Measurements from ENCODE around the gene CAPZB.

Gene CAPZB

DNA sequence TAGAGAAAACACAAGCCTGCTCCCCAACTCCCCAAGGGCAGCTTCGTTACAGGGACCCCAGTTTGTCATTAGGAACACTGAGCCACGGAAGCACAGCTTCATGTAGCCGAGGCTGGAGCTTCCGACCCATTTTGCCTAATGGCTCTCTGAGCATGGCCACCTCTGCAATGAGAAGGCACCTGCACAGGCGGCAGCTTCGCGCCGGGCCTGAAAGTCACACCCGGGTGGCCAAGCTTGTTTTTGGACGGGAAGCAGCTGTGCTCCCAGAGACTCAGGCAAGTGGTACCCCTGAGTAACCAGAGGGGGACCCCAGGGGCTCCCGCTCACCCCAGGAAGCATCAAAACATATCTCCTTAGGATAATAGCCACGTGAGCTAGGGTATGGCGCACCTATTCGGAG, 92.3 kb downstream of the CAPZB start:
- ATAC-seq = no peak
- TF ChIP-seq ISL1 (CRISPR knock-in tag; IDR thresholded peaks at IDR 0.05) (no peak), RARB (CRISPR knock-in tag; IDR thresholded peaks at IDR 0.05) (no peak), ZNF565 (CRISPR knock-in tag; conservative IDR thresholded peaks at IDR 0.05; ENCODE audit: low read depth) (no peak), ZFP30 (CRISPR knock-in tag; IDR thresholded peaks at IDR 0.05) (no peak), CSDC2 (CRISPR knock-in tag; IDR thresholded peaks at IDR 0.05) (no peak), PPARA (CRISPR knock-in tag; IDR thresholded peaks at IDR 0.05; ENCODE audit: borderline replicate concordance) (no peak), ZNF8 (CRISPR knock-in tag; IDR thresholded peaks at IDR 0.05) (no peak), GLIS3 (CRISPR knock-in tag; IDR thresholded peaks at IDR 0.05) (no peak)
- TF ChIP-seq, protein P1, sequence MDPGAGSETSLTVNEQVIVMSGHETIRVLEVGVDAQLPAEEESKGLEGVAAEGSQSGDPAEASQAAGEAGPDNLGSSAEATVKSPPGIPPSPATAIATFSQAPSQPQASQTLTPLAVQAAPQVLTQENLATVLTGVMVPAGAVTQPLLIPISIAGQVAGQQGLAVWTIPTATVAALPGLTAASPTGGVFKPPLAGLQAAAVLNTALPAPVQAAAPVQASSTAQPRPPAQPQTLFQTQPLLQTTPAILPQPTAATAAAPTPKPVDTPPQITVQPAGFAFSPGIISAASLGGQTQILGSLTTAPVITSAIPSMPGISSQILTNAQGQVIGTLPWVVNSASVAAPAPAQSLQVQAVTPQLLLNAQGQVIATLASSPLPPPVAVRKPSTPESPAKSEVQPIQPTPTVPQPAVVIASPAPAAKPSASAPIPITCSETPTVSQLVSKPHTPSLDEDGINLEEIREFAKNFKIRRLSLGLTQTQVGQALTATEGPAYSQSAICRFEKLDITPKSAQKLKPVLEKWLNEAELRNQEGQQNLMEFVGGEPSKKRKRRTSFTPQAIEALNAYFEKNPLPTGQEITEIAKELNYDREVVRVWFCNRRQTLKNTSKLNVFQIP (CRISPR knock-in tag; IDR thresholded peaks at IDR 0.05; ENCODE audit: borderline replicate concordance, low read depth) = no peak
- TF ChIP-seq, protein P2, sequence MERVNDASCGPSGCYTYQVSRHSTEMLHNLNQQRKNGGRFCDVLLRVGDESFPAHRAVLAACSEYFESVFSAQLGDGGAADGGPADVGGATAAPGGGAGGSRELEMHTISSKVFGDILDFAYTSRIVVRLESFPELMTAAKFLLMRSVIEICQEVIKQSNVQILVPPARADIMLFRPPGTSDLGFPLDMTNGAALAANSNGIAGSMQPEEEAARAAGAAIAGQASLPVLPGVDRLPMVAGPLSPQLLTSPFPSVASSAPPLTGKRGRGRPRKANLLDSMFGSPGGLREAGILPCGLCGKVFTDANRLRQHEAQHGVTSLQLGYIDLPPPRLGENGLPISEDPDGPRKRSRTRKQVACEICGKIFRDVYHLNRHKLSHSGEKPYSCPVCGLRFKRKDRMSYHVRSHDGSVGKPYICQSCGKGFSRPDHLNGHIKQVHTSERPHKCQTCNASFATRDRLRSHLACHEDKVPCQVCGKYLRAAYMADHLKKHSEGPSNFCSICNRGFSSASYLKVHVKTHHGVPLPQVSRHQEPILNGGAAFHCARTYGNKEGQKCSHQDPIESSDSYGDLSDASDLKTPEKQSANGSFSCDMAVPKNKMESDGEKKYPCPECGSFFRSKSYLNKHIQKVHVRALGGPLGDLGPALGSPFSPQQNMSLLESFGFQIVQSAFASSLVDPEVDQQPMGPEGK (CRISPR knock-in tag; IDR thresholded peaks at IDR 0.05; ENCODE audit: borderline replicate concordance) = no peak

DNA sequence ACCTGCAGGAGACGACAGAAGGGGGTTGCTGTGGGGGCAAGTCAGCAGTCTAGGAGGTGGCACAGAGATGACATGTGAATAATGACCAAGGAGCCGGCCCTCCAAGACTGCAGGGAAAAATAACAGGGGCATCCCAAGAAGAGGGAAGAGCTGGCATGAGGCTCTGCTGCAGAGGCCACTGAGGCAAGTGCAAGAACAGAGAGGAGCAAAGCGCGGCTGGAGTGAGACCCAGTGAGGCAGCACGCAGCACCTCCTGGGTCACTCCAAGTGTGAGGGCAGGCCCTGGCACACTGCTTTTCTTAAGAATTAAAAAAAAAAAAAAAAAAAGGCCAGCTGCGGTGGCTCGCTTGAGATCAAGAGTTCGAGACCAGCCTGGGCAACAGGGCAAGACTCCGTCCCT, 93.1 kb downstream of the CAPZB start:
- no peak for TF ChIP-seq ZC3H10 (CRISPR knock-in tag; IDR thresholded peaks at IDR 0.05)
- ATAC-seq = no peak

DNA sequence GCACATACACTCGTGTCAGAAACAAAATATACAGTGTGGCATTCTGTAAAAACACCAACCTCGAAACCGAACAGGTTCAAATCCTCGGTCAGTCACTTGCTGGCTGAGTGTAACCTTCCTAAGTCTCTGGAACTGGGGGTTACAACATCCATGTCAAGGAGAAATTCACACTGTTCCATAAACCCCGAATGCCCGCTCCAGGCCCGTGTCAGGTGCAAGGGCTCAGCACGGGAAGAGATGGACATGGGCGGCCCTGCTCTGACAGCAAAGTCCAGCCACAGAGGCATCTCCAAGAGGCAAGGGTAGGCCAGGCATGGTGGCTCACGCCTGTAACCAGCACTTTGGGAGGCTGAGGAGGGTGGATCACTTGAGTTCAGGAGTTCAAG, 93.8 kb downstream of the CAPZB start:
- peak; percentile 43 for ATAC-seq
- TF ChIP-seq GLIS3 (CRISPR knock-in tag; IDR thresholded peaks at IDR 0.05) (no peak), SNAI2 (CRISPR knock-in tag; IDR thresholded peaks at IDR 0.05) (no peak), ZC3H10 (CRISPR knock-in tag; IDR thresholded peaks at IDR 0.05) (no peak), TOX (CRISPR knock-in tag; IDR thresholded peaks at IDR 0.05; ENCODE audit: borderline replicate concordance) (no peak)
- TF ChIP-seq, protein P1 (CRISPR knock-in tag; IDR thresholded peaks at IDR 0.05; ENCODE audit: borderline replicate concordance, low read depth) = no peak
- TF ChIP-seq, protein P3, sequence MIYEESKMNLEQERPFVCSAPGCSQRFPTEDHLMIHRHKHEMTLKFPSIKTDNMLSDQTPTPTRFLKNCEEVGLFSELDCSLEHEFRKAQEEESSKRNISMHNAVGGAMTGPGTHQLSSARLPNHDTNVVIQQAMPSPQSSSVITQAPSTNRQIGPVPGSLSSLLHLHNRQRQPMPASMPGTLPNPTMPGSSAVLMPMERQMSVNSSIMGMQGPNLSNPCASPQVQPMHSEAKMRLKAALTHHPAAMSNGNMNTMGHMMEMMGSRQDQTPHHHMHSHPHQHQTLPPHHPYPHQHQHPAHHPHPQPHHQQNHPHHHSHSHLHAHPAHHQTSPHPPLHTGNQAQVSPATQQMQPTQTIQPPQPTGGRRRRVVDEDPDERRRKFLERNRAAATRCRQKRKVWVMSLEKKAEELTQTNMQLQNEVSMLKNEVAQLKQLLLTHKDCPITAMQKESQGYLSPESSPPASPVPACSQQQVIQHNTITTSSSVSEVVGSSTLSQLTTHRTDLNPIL (CRISPR knock-in tag; IDR thresholded peaks at IDR 0.05; ENCODE audit: low read depth) = no peak
- TF ChIP-seq, protein P2 (CRISPR knock-in tag; IDR thresholded peaks at IDR 0.05; ENCODE audit: borderline replicate concordance) = no peak

DNA sequence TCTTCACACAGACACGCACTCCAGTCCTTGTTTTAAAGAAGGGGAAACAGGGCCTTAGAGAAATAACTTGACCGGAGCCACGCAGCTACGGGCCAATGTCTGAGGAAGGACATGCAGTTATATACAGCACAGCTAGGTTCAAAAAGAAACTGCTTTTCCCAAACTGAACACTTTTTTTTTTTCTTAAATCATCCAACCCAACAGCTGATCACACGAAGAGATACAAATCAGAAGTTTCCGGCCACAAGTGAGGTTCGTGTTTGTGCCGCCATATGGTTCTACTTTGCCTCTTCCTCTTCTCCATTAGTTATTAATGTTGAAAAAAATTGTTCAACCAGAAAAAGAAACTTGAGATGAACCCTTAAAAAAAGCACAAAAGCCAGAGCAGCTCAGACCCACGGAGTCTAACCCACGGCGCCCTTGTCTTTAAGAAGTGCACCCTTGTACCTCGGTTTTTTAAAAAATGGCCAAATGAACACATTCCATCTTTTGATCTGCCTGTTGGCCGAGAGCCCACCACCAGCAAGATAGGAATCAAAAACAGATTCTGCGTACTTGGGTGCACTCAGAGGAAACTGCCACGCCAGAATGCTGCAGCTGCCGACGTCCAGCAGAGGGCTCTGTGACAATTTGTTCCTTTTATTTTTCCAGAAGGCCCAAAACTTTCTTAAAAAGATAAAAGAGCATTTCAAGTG, 94.3 kb downstream of the CAPZB start:
- TF ChIP-seq TCF4 (CRISPR knock-in tag; IDR thresholded peaks at IDR 0.05; ENCODE audit: borderline replicate concordance) (peak; percentile 73; the same call in 1 of the 2 replicates), ZFP3 (CRISPR knock-in tag; IDR thresholded peaks at IDR 0.05) (no peak)
- peak; percentile 78 for ATAC-seq

DNA sequence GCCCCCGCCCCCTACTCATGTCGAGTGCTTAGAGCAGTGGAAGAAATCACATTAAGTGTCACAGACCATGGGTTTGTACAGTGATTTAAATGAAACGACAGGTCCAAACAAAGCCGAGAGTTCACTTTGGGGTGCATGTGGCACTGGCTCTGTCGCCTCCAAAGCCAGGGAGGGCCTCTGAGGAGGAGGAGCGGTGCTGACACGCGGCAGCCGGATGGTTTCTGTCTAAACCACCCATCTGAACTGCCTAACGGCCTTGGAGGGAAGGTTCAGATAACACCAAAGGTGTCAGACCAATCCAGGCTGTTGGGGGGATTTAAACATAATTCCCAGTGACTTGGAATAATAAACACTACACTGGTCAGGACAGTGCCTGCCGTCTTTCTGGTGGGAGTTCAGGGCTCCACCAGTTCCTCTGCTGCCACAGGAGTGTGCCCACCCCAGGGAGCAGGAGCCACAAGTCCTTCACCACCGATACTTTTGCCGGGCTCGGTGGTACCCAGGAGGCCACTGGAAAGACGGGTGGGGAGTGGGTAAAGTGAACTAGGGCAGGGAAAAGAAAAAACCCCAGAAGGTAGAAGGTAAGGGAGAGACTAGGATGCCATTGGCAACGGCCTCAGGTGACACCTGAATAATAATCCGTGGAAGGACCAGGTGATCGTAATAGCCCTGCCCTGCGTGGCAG, 95.0 kb downstream of the CAPZB start:
- ATAC-seq = no peak
- TF ChIP-seq, protein P4, sequence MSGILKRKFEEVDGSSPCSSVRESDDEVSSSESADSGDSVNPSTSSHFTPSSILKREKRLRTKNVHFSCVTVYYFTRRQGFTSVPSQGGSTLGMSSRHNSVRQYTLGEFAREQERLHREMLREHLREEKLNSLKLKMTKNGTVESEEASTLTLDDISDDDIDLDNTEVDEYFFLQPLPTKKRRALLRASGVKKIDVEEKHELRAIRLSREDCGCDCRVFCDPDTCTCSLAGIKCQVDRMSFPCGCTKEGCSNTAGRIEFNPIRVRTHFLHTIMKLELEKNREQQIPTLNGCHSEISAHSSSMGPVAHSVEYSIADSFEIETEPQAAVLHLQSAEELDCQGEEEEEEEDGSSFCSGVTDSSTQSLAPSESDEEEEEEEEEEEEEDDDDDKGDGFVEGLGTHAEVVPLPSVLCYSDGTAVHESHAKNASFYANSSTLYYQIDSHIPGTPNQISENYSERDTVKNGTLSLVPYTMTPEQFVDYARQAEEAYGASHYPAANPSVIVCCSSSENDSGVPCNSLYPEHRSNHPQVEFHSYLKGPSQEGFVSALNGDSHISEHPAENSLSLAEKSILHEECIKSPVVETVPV (CRISPR knock-in tag; IDR thresholded peaks at IDR 0.05) = no peak
- no peak for TF ChIP-seq PPARA (CRISPR knock-in tag; IDR thresholded peaks at IDR 0.05; ENCODE audit: borderline replicate concordance)
- TF ChIP-seq RARB (CRISPR knock-in tag; IDR thresholded peaks at IDR 0.05) = no peak
- no peak for TF ChIP-seq ZNF70 (CRISPR knock-in tag; IDR thresholded peaks at IDR 0.05)
- no peak for TF ChIP-seq CSDC2 (CRISPR knock-in tag; IDR thresholded peaks at IDR 0.05)
- TF ChIP-seq ESRRG (CRISPR knock-in tag; IDR thresholded peaks at IDR 0.05) = no peak
- TF ChIP-seq, protein P1 (CRISPR knock-in tag; IDR thresholded peaks at IDR 0.05; ENCODE audit: borderline replicate concordance, low read depth) = no peak

Data from SK-N-SH treated with all-trans-retinoic acid at 6 μM for 48 hours (cell line).